ENCODE data around the gene RBMS3.
"Not testable (repeated sequence)": the region's sequence is repeated elsewhere in the genome, so short reads cannot be mapped to it uniquely, and the experiment has no call there.

The RBMS3 gene

GRCh38 chr3:30050116-30050515 is 769.2 kb downstream of the RBMS3 start:
- DNase-seq, result not testable (repeated sequence)

- no peak for DNase-seq
Observed at GRCh38 chr3:30059240-30059639, 778.4 kb downstream of the RBMS3 start.

Measured in hippocampal formation (tissue), 2 donors.